ENCODE results near the gene TTF2.
"Not testable (repeated sequence)": the region's sequence is repeated elsewhere in the genome, so short reads cannot be mapped to it uniquely, and the experiment has no call there.

TTF2 gene

DNA sequence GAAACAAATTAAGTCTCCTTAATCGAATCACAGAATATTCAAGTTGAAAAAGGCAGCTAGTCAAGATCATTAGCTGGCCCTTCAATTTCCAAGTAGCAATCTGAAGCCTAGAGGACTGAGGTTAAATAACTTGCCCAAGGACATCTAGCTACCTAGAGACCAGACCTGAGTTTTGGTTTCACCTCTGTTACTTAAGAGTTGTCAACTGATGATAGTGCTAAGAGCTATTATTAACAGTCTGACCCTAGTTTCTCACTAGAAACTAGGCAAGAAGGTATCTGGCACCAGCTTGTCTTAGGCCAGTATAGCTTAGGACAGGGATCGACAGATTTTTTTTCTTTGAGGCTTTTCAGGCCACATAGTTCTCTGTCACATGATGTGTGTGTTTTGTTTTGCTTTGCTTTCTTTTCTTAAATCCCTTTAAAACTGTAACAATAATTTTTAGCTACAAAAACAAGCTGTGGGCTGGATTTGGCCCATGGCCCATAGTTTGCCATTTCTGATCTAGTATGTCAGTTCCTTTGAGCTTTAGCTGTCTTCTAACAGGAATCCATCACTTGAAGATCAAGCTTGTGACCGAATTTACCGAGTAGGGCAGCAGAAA, 38.3 kb downstream of the TTF2 start:
- ChIA-PET POLR2A (ENCODE audit: low non-redundant PET) (no interaction called here), CTCF (no interaction called here)

DNA sequence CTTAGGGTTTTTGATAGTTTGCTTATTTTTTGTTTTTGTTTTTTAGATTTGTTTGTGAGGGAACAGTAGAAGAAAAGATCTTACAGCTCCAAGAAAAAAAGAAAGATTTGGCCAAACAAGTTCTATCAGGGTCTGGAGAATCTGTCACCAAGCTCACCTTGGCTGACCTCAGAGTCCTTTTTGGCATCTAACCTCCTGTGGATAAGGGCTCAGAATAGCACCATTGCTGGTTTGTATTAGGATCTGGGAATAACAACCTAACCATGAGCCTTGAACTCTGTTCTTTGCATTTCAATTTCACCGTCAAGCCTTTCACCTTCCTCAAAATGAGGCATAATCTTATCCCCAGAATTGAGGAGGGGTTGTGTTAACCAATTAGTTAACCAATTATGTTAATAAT, 41.2 kb downstream of the TTF2 start:
- ChIA-PET CTCF (no interaction called here), POLR2A (ENCODE audit: low non-redundant PET) (no interaction called here)
- no peak for DNase-seq (ENCODE audit: low spot score)
- no peak overlapping the region for H3K27ac ChIP-seq
- TF ChIP-seq, protein P1, sequence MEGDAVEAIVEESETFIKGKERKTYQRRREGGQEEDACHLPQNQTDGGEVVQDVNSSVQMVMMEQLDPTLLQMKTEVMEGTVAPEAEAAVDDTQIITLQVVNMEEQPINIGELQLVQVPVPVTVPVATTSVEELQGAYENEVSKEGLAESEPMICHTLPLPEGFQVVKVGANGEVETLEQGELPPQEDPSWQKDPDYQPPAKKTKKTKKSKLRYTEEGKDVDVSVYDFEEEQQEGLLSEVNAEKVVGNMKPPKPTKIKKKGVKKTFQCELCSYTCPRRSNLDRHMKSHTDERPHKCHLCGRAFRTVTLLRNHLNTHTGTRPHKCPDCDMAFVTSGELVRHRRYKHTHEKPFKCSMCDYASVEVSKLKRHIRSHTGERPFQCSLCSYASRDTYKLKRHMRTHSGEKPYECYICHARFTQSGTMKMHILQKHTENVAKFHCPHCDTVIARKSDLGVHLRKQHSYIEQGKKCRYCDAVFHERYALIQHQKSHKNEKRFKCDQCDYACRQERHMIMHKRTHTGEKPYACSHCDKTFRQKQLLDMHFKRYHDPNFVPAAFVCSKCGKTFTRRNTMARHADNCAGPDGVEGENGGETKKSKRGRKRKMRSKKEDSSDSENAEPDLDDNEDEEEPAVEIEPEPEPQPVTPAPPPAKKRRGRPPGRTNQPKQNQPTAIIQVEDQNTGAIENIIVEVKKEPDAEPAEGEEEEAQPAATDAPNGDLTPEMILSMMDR (conservative IDR thresholded peaks at IDR 0.05; ENCODE audit: low read depth) = no peak

More for the DNA sequence above, 38.3 kb downstream of the TTF2 start:
- TF ChIP-seq, protein P1 (conservative IDR thresholded peaks at IDR 0.05; ENCODE audit: low read depth) = no peak
- no peak overlapping the region for H3K27ac ChIP-seq
- no peak for DNase-seq (ENCODE audit: low spot score)

DNA sequence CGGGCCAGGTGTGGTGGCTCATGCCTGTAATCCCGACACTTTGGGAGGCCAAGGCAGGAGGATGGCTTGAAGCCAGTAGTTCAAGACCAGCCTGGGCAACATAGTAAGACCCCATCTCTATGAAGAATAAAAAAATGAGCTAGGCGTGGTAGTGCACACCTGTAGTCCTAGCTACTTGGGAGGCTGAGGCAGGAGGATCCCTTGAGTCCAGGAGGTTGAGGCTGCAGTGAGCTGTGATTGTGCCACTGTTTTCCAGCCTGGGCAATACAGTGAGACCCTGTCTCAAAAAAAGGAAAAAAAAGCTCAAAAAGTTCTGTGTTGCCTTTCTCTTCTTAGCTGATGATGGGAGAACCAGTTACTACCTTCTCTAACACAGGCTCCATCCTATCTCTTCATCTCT, 41.7 kb downstream of the TTF2 start:
- DNase-seq (ENCODE audit: low spot score); POLR2A ChIA-PET (ENCODE audit: low non-redundant PET); H3K27ac ChIP-seq; CTCF ChIA-PET: not testable (repeated sequence)

DNA sequence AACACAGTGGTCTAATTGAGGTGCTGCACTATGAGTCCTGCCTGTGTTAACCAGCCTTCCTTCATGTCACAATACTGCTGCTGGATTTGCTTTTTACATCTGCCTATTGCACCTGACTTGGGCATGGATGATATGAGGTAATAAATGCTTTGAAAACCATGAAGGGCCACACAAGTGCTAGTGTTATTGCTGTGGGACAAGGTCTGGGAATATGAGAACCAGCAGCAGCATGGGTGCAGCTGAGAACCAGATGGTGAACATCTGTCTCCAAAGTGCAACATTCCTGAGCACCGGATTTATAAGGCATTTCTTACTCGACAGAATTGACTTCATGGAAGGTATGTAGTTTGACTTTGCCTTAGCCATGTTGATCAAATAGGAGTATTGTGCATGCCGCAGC, 44.9 kb downstream of the TTF2 start:
- TF ChIP-seq, protein P1 (conservative IDR thresholded peaks at IDR 0.05; ENCODE audit: low read depth) = no peak
- POLR2A ChIA-PET (ENCODE audit: low non-redundant PET) = no interaction called here
- CTCF ChIA-PET = interaction anchor here (0.6 kb wide), 1 partner anchor 11 kb away, joined by 3 read pairs; no protein-coding TSS in a partner anchor
- no peak overlapping the region for H3K27ac ChIP-seq
- DNase-seq (ENCODE audit: low spot score) = no peak

DNA sequence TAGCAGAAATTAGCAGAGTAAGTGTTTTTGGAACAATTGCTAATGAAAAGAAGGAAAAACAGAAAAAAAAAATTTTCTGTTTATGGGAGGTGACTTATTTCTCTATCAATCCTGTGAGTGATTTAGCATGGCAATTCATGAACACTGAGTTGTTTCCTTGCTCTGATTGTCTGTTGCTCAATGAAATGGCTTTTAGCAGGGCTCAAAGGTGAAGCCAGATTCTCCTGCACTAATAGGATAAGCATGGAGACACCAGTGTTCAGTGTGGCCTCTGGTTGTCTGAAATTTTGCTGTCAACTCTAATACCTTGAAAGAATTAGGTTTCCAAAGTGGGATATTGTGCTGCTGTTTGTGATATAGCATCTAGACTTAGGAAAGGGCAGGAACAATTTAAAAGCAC, 45.6 kb downstream of the TTF2 start:
- no peak overlapping the region for H3K27ac ChIP-seq
- no peak for DNase-seq (ENCODE audit: low spot score)
- TF ChIP-seq, protein P1 (conservative IDR thresholded peaks at IDR 0.05; ENCODE audit: low read depth) = no peak
- ChIA-PET POLR2A (ENCODE audit: low non-redundant PET) (no interaction called here), CTCF (no interaction called here)

DNA sequence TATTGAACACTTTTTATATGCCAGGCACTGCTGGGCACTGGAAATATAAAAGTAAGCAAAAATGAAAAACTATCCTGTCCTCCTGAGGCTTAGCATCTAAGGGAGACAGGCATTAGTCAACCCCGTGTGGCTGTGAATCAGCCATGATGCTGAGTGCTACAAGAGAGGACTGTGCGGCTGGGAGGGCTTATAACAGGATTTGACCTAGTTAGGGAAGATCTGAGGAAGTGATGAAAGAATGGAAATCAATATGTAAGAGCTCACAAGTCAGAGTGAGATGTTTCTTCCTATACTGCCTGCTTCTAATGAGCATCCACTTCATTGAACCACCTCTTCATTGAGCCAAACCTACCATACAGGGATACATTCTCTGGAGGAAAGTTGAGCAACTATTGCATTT, 46.4 kb downstream of the TTF2 start:
- CTCF ChIA-PET = no interaction called here
- TF ChIP-seq, protein P1 (conservative IDR thresholded peaks at IDR 0.05; ENCODE audit: low read depth) = no peak
- no peak overlapping the region for H3K27ac ChIP-seq
- POLR2A ChIA-PET (ENCODE audit: low non-redundant PET) = no interaction called here
- DNase-seq (ENCODE audit: low spot score) = no peak

DNA sequence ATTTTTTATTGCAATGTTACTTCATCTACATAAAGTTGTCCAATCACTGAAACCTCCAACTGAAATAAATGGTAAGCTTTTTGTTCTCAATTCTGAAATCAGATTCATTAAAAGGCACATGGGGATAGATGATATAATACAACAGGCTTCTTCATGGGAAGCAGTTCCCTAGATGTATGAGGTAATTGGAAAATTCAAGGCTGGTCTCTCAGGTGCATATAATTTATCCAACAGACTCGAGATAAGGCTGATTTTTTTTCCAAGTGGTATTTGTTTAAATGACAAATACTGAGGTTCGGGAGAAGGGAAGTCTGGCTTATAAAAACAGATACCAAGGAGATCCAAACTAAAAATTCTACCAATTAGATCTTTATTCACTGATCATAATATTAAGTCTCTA, 47.2 kb downstream of the TTF2 start:
- ChIA-PET POLR2A (ENCODE audit: low non-redundant PET) (no interaction called here), CTCF (no interaction called here)
- no peak overlapping the region for H3K27ac ChIP-seq
- DNase-seq (ENCODE audit: low spot score) = no peak
- TF ChIP-seq, protein P1 (conservative IDR thresholded peaks at IDR 0.05; ENCODE audit: low read depth) = no peak

Data from RWPE1 (cell line).